Breast epithelium (tissue), 3 donors: ENCODE data around the gene KREMEN2.

Source experiments
- CTCF ChIP-seq, 3 donors: fragments of 450-650 bp; IDR thresholded peaks; one replicate each; pipeline ENCODE4 v1.5.1; 2016 to 2017; ENCODE audit warnings: antibody characterized with exemption in 3 of 3, mild to moderate bottlenecking in 3 of 3, moderate library complexity in 3 of 3
- POLR2A ChIP-seq: fragments of 450-650 bp; IDR thresholded peaks from one replicate; pipeline ENCODE4 v1.6.1; 2016; ENCODE audit warnings: antibody characterized with exemption, mild to moderate bottlenecking, moderate library complexity
- POLR2AphosphoS5 ChIP-seq, 3 donors: sonication (generic); formaldehyde crosslinking; IDR thresholded peaks; one replicate each; pipeline ENCODE4 v1.6.1; 2017; ENCODE audit warnings: antibody characterized with exemption in 3 of 3

GRCh38 chr16:2930236-2930635 lies 33.8 kb upstream of the KREMEN2 start:
- TF ChIP-seq CTCF (IDR thresholded peaks at IDR 0.05) = no peak
- TF ChIP-seq POLR2AphosphoS5 (IDR thresholded peaks at IDR 0.05) = no peak
- no peak for TF ChIP-seq POLR2A
